DOHH2 (cell line): ENCODE data around the gene PPHLN1.

Experiments
- EZH2phosphoT487 ChIP-seq: fragments of 200-600 bp; sonication (generic); IDR thresholded peaks from 2 replicates; pipeline ENCODE4 v1.6.1; 2017; ENCODE audit warnings: borderline replicate concordance, mild to moderate bottlenecking, antibody characterized with exemption, low read length, moderate library complexity, mixed read lengths
- TF ChIP-seq, protein P1 (sequence below): fragments of 200-600 bp; sonication (generic); IDR thresholded peaks from one replicate; pipeline ENCODE4 v1.5.1; 2014; ENCODE audit warnings: antibody characterized with exemption, mild to moderate bottlenecking, low read depth, low read length; ENCODE audit not compliant: poor library complexity, severe bottlenecking

GRCh38 chr12:42346403-42347002, 20.5 kb downstream of the PPHLN1 start:
- TF ChIP-seq, protein P1, sequence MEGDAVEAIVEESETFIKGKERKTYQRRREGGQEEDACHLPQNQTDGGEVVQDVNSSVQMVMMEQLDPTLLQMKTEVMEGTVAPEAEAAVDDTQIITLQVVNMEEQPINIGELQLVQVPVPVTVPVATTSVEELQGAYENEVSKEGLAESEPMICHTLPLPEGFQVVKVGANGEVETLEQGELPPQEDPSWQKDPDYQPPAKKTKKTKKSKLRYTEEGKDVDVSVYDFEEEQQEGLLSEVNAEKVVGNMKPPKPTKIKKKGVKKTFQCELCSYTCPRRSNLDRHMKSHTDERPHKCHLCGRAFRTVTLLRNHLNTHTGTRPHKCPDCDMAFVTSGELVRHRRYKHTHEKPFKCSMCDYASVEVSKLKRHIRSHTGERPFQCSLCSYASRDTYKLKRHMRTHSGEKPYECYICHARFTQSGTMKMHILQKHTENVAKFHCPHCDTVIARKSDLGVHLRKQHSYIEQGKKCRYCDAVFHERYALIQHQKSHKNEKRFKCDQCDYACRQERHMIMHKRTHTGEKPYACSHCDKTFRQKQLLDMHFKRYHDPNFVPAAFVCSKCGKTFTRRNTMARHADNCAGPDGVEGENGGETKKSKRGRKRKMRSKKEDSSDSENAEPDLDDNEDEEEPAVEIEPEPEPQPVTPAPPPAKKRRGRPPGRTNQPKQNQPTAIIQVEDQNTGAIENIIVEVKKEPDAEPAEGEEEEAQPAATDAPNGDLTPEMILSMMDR, result no peak
- no peak for TF ChIP-seq EZH2phosphoT487
